Fibroblast of pulmonary artery (primary cell): Measurements from ENCODE around the gene DPPA4.
"Not testable (repeated sequence)": the region's sequence is repeated elsewhere in the genome, so short reads cannot be mapped to it uniquely, and the experiment has no call there.

Source experiments
- DNase-seq: peaks from one replicate; pipeline ENCODE4 v3.0.0-alpha.2; 2010; ENCODE audit warnings: low read depth
- H3K4me3 ChIP-seq: replicated peaks from 2 replicates; pipeline ENCODE4 v1.5.1; 2011; ENCODE audit warnings: low read depth, mild to moderate bottlenecking, control low read depth, low read length, moderate library complexity
- CTCF ChIP-seq: IDR thresholded peaks from 2 replicates; pipeline ENCODE4 v1.5.1; 2011; ENCODE audit warnings: mild to moderate bottlenecking, control low read depth, low read length, inconsistent platforms; ENCODE audit errors: missing control alignments

The DPPA4 gene

DNA sequence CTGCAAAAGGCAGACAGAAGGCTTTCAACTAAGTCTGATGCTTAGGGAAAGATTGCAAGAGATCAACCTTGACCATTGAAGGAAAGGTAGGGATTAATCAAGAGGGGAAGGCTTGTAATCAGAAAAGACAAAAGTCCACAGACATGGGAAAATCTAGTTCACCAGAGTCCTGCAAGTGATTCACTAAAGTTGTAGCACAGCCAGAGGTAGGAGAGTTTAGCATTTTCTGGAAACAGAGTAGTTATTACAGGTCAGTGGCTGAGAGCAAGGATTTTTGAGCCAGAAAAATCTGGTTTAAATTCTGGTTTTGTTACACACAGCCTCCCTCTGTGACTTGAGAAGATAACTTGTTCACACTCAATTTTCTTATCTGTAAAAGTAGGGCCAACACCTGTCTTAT is 35.3 kb upstream of the DPPA4 start:
- no peak overlapping the region for H3K4me3 ChIP-seq
- DNase-seq = no peak

GRCh38 chr3:109369510-109369909 is 32.2 kb upstream of the DPPA4 start:
- peak; percentile 3 for DNase-seq
- H3K4me3 ChIP-seq = no peak overlapping the region
- TF ChIP-seq CTCF = no peak

More for the DNA sequence above, 35.3 kb upstream of the DPPA4 start:
- no peak for TF ChIP-seq CTCF

GRCh38 chr3:109364088-109364487 is 26.7 kb upstream of the DPPA4 start:
- no peak overlapping the region for H3K4me3 ChIP-seq
- TF ChIP-seq CTCF = no peak
- no peak for DNase-seq

- DNase-seq = no peak
- TF ChIP-seq CTCF = no peak
Observed at GRCh38 chr3:109363634-109364033, 26.3 kb upstream of the DPPA4 start.

DNA sequence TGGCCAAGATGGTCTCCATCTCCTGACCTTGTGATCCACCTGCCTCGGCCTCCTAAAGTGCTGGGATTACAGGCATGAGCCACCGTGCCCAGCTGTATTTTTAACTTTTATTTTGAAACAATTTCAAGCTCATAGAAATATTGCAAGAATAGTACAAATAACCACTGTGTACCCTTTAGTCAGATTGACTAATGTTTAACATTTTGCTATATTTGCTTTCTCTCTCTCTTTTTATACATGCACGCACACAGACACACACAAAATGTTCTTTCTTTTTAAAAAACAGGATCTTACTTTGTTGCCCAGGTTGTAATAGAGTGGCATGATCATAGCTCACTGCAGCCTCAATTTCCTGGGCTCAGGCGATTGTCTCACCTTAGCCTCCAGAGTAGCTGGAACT is 25.5 kb upstream of the DPPA4 start:
- TF ChIP-seq CTCF = no peak
- no peak for DNase-seq
- no peak overlapping the region for H3K4me3 ChIP-seq

More at GRCh38 chr3:109363634-109364033, 26.3 kb upstream of the DPPA4 start:
- H3K4me3 ChIP-seq = no peak overlapping the region

DNA sequence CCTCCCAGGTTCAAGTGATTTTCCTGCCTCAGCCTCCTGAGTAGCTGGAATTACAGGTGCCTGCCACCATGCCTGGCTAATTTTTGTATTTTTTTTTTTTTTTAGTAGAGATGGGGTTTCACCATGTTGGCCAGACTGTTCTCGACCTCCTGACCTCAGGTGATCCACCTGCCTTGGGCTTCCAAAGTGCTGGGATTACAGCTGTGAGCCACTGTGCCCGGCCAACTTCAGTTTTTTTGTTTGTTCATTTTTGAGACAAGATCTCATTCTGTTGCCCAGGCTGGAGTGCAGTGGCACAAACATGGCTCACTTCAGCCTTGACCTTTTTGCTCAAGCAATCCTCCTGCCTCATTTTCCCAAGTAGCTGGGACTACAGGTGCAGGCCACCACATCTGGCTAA is 21.5 kb upstream of the DPPA4 start:
- not testable (repeated sequence) for DNase-seq, H3K4me3 ChIP-seq

DNA sequence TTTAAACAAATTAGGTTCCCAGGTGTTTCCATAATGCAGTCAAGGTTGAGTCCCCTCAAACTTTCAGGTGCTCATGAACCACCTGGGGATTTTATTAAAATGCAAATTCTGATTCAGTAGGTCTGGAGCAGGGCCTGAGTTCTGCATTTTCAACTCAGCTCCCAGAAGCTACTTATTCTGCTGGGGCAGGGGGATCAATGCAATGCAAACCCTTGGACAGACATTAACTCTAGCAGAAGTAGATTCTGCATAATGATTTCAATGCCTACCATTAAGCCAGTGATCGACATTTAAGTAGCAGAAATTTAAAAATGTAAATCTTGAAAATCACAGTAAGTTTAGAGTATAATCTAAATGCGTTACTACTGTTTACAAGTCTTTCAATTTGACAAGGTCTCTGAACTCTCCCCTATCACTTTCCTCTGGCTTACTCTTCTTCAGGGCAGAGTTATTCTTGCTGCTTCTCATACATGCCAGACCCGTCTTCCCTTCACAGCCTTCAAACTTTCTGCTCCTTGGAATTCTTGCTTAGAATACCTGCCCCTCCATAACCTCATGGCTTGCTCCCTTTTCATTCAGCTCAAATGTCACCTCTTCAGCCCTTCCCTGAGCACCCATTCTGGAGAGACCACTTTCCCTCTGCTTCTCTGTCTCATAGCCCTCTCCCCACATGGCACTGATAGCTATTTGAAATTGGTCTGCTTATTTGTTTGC is 19.3 kb upstream of the DPPA4 start:
- no peak for DNase-seq
- TF ChIP-seq CTCF = no peak

More for the DNA sequence above, 19.3 kb upstream of the DPPA4 start:
- H3K4me3 ChIP-seq = no peak overlapping the region
